Activated T-cell treated with anti-CD3 and anti-CD28 coated beads, Interleukin-2, amount 50 U/mL, for 4 hours (primary cell): ENCODE measurements around the gene MTARC2. TPM values are rescaled to one million over a fixed set of nuclear protein-coding genes. Genes with fewer than 3 reads are reported as not detected.

Experiments
- ATAC-seq, 2 donors: fragments of 200-7000 bp; cut with Tn5 transposase; one replicate each; pipeline ENCODE4 v1.10.0; 2021
- DNase-seq: peaks from one replicate; pipeline ENCODE4 v3.0.0-alpha.2; 2020
- H3K27me3 Mint-ChIP-seq: one replicate; pipeline ENCODE4 v1.8.0; 2021; ENCODE audit warnings: low read depth, mixed read lengths
- H3K36me3 Mint-ChIP-seq: one replicate; pipeline ENCODE4 v1.8.0; 2022; ENCODE audit warnings: mixed read lengths; ENCODE audit not compliant: insufficient read depth
- H3K4me1 Mint-ChIP-seq: one replicate; pipeline ENCODE4 v1.8.0; 2021; ENCODE audit warnings: low read depth, mixed read lengths
- H3K4me3 Mint-ChIP-seq: one replicate; pipeline ENCODE4 v1.8.0; 2021; ENCODE audit warnings: mild to moderate bottlenecking, moderate library complexity, mixed read lengths
- H3K9me3 Mint-ChIP-seq: one replicate; pipeline ENCODE4 v1.8.0; 2021; ENCODE audit warnings: mixed read lengths
- total RNA-seq, 3 donors: library from RNA; stranded (reverse); gene quantifications; one replicate each; pipeline ENCODE4 v1.2.1, GENCODE V29; 2021

The MTARC2 gene
- under 1 TPM in 1 of 3 donors, not detected in 2; 0.29 TPM for total RNA-seq

GRCh38 chr1:220748089-220748934, at the start of gene MTARC2:
Gene MTARC2 (plus strand): TSS chr1:220748322. CDS start chr1:220748532, 210 bp downstream.
- ATAC-seq (peak; percentile 63 to 70), DNase-seq (no peak)
- peaks cover 63% of the 10 kb centered on the region for H3K27me3 Mint-ChIP-seq
- H3K36me3 Mint-ChIP-seq: no peaks in the 10 kb centered on the region
- H3K9me3 Mint-ChIP-seq: no peaks in the 10 kb centered on the region
- H3K4me1 Mint-ChIP-seq: peaks cover 7% of the 10 kb centered on the region
- peak within 1 kb of the TSS; percentile 56 for H3K4me3 Mint-ChIP-seq

- peaks cover 12% of the 10 kb centered on the region for H3K27me3 Mint-ChIP-seq
- no peaks in the 10 kb centered on the region for H3K9me3 Mint-ChIP-seq
- no peaks in the 10 kb centered on the region for H3K4me1 Mint-ChIP-seq
- DNase-seq (no peak), ATAC-seq (no peak)
- no peak overlapping the region for H3K4me3 Mint-ChIP-seq
- no peaks in the 10 kb centered on the region for H3K36me3 Mint-ChIP-seq
Observed at GRCh38 chr1:220698607-220699016, 49.5 kb upstream of the MTARC2 start.

- DNase-seq (no peak), ATAC-seq (no peak)
- no peaks in the 10 kb centered on the region for H3K36me3 Mint-ChIP-seq
- no peaks in the 10 kb centered on the region for H3K9me3 Mint-ChIP-seq
- peaks cover 14% of the 10 kb centered on the region for H3K27me3 Mint-ChIP-seq
- H3K4me3 Mint-ChIP-seq: no peak overlapping the region
- H3K4me1 Mint-ChIP-seq: no peaks in the 10 kb centered on the region
Observed at GRCh38 chr1:220699044-220699443, 49.1 kb upstream of the MTARC2 start.

GRCh38 chr1:220700556-220701179, 47.5 kb upstream of the MTARC2 start:
- Mint-ChIP-seq H3K9me3 (no peaks in the 10 kb centered on the region), H3K4me3 (no peak overlapping the region), H3K4me1 (no peaks in the 10 kb centered on the region), H3K36me3 (no peaks in the 10 kb centered on the region), H3K27me3 (peaks cover 16% of the 10 kb centered on the region)
- ATAC-seq (no peak), DNase-seq (no peak)

GRCh38 chr1:220701974-220702373, 46.1 kb upstream of the MTARC2 start:
- Mint-ChIP-seq H3K36me3 (no peaks in the 10 kb centered on the region), H3K4me1 (no peaks in the 10 kb centered on the region), H3K4me3 (no peak overlapping the region), H3K27me3 (peaks cover 16% of the 10 kb centered on the region), H3K9me3 (no peaks in the 10 kb centered on the region)
- DNase-seq (no peak), ATAC-seq (no peak)

GRCh38 chr1:220702733-220703270, 45.3 kb upstream of the MTARC2 start:
- H3K9me3 Mint-ChIP-seq: no peaks in the 10 kb centered on the region
- H3K36me3 Mint-ChIP-seq: no peaks in the 10 kb centered on the region
- ATAC-seq: no peak
- peaks cover 16% of the 10 kb centered on the region for H3K27me3 Mint-ChIP-seq
- no peaks in the 10 kb centered on the region for H3K4me1 Mint-ChIP-seq
- no peak overlapping the region for H3K4me3 Mint-ChIP-seq
- no peak for DNase-seq

GRCh38 chr1:220703305-220703704, 44.8 kb upstream of the MTARC2 start:
- Mint-ChIP-seq H3K27me3 (peaks cover 16% of the 10 kb centered on the region), H3K4me3 (no peak overlapping the region), H3K9me3 (no peaks in the 10 kb centered on the region), H3K4me1 (no peaks in the 10 kb centered on the region), H3K36me3 (no peaks in the 10 kb centered on the region)
- no peak for ATAC-seq
- no peak for DNase-seq

GRCh38 chr1:220705782-220706181, 42.3 kb upstream of the MTARC2 start:
- no peak for DNase-seq
- no peaks in the 10 kb centered on the region for H3K36me3 Mint-ChIP-seq
- no peak for ATAC-seq
- no peaks in the 10 kb centered on the region for H3K9me3 Mint-ChIP-seq
- peaks cover 14% of the 10 kb centered on the region for H3K27me3 Mint-ChIP-seq
- H3K4me3 Mint-ChIP-seq: no peak overlapping the region
- H3K4me1 Mint-ChIP-seq: no peaks in the 10 kb centered on the region

GRCh38 chr1:220706480-220706879, 41.6 kb upstream of the MTARC2 start:
- Mint-ChIP-seq H3K4me1 (no peaks in the 10 kb centered on the region), H3K9me3 (no peaks in the 10 kb centered on the region), H3K4me3 (no peak overlapping the region), H3K27me3 (peaks cover 14% of the 10 kb centered on the region), H3K36me3 (no peaks in the 10 kb centered on the region)
- ATAC-seq (no peak), DNase-seq (no peak)

- no peaks in the 10 kb centered on the region for H3K4me1 Mint-ChIP-seq
- H3K4me3 Mint-ChIP-seq: no peak overlapping the region
- no peaks in the 10 kb centered on the region for H3K36me3 Mint-ChIP-seq
- no peaks in the 10 kb centered on the region for H3K9me3 Mint-ChIP-seq
- H3K27me3 Mint-ChIP-seq: peaks cover 10% of the 10 kb centered on the region
- ATAC-seq: no peak
- no peak for DNase-seq
Observed at GRCh38 chr1:220707160-220707559, 41.0 kb upstream of the MTARC2 start.

- ATAC-seq (no peak), DNase-seq (no peak)
- Mint-ChIP-seq H3K27me3 (peaks cover 5% of the 10 kb centered on the region), H3K4me1 (no peaks in the 10 kb centered on the region), H3K36me3 (no peaks in the 10 kb centered on the region), H3K4me3 (no peak overlapping the region), H3K9me3 (no peaks in the 10 kb centered on the region)
Observed at GRCh38 chr1:220708244-220708643, 39.9 kb upstream of the MTARC2 start.

- Mint-ChIP-seq H3K9me3 (no peaks in the 10 kb centered on the region), H3K36me3 (no peaks in the 10 kb centered on the region), H3K4me3 (no peak overlapping the region), H3K27me3 (peaks cover 4% of the 10 kb centered on the region), H3K4me1 (no peaks in the 10 kb centered on the region)
- ATAC-seq: no peak
- DNase-seq: no peak
Observed at GRCh38 chr1:220708936-220709801, 39.0 kb upstream of the MTARC2 start.

- ATAC-seq (no peak), DNase-seq (no peak)
- Mint-ChIP-seq H3K36me3 (no peaks in the 10 kb centered on the region), H3K27me3 (peaks cover 2% of the 10 kb centered on the region), H3K9me3 (peaks cover under 1% of the 10 kb centered on the region), H3K4me3 (no peak overlapping the region), H3K4me1 (no peaks in the 10 kb centered on the region)
Observed at GRCh38 chr1:220710333-220710732, 37.8 kb upstream of the MTARC2 start.
